GM12801 (cell line): ENCODE measurements around the gene ZNRF3.

Experiments
- TF ChIP-seq, protein P1 (sequence below): IDR thresholded peaks from one replicate; pipeline ENCODE4 v1.5.1; 2011; ENCODE audit warnings: control low read depth; ENCODE audit not compliant: insufficient read length; ENCODE audit errors: extremely low read depth

ZNRF3 gene

GRCh38 chr22:29065468-29066190 is 182.3 kb downstream of the ZNRF3 start:
- TF ChIP-seq, protein P1, sequence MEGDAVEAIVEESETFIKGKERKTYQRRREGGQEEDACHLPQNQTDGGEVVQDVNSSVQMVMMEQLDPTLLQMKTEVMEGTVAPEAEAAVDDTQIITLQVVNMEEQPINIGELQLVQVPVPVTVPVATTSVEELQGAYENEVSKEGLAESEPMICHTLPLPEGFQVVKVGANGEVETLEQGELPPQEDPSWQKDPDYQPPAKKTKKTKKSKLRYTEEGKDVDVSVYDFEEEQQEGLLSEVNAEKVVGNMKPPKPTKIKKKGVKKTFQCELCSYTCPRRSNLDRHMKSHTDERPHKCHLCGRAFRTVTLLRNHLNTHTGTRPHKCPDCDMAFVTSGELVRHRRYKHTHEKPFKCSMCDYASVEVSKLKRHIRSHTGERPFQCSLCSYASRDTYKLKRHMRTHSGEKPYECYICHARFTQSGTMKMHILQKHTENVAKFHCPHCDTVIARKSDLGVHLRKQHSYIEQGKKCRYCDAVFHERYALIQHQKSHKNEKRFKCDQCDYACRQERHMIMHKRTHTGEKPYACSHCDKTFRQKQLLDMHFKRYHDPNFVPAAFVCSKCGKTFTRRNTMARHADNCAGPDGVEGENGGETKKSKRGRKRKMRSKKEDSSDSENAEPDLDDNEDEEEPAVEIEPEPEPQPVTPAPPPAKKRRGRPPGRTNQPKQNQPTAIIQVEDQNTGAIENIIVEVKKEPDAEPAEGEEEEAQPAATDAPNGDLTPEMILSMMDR = no peak

- TF ChIP-seq, protein P1 = no peak
Measured at GRCh38 chr22:29069463-29069862, 186.1 kb downstream of the ZNRF3 start.

GRCh38 chr22:29070490-29070889 is 187.1 kb downstream of the ZNRF3 start:
- TF ChIP-seq, protein P1 = no peak

- TF ChIP-seq, protein P1 = no peak
Measured at GRCh38 chr22:29071261-29072045, 188.1 kb downstream of the ZNRF3 start.

DNA sequence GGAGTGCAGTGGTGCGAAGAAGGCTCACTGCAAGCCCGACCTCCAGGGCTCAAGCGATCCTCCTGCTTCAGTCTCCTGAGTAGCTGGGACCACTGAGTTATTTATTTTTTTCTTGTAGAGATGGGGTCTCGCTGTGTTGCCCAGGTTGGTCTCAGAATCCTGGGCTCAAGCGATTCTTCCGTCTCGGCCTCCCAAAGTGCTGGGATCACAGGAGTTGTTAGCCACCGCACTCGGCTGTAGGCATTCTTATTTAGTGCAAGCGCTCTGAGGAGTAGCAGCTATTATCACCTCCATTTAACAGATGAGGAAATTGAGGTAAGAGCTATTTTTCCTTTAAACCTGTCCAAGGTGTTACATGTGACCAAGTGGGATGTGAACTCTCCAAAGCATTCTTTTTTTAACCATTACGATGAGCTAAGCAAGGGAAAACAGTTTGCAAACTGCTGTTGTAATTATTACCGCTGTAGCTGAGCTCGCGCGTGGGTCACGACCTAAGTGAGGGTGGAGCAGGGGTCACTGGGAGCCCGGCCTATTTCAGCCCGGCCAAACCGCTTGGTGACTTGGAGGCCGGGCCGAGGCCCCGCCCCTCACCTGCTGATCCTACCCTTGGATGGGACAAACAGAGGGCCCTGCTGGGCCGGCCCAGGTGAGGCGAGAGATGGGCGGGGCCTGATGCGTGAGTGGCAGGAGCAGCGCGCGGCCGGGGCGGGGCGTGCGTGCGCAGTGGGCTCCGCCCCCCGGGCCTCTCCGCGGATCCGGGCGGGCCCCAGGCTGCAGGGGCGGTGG is 189.0 kb downstream of the ZNRF3 start:
- TF ChIP-seq, protein P1 = no peak

GRCh38 chr22:29072979-29073617 is 189.7 kb downstream of the ZNRF3 start, which contains the start of gene KREMEN1:
Gene KREMEN1, plus strand, starts transcription at chr22:29073035. Its CDS starts 96 bp downstream, at chr22:29073131.
- TF ChIP-seq, protein P1 = no peak
